Fibroblast of skin of abdomen (primary cell): Measurements from ENCODE around the gene RER1.
A peak's percentile ranks its signal among the peaks of the same experiment; 100 is the strongest.

ENCODE experiments used
- DNase-seq: peaks from one replicate; pipeline ENCODE4 v3.0.0-alpha.2; 2013

Gene RER1

DNA sequence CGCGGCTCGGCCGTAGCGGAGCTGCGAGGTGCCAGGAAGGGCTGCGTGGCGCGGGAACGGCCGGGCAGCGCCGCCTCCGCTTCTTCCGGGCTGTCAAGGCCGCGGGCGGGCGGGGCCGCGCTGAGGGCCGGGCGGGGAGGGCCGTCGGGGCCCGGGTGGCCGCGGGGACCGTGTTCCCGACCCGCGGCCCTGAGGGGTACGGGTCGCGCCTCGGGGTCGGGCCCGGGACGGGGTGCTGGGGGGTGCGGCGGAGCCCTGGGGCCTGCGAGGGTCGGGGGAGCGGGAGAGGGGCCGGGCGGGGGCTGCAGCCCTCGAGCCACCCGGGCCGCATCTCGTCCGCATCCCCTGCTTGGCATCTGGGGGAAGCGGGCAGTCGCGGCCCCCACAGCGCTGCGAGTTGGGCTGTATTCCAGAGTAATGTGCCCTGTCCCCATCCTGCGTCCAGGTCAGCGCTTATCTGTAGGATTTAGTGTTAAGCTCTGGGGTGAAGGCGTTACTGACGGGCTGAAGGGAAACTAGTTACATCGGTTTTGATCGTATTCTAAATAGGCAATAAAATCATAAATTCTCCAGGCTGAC is 379 bp downstream of the RER1 start:
- DNase-seq = no peak

DNA sequence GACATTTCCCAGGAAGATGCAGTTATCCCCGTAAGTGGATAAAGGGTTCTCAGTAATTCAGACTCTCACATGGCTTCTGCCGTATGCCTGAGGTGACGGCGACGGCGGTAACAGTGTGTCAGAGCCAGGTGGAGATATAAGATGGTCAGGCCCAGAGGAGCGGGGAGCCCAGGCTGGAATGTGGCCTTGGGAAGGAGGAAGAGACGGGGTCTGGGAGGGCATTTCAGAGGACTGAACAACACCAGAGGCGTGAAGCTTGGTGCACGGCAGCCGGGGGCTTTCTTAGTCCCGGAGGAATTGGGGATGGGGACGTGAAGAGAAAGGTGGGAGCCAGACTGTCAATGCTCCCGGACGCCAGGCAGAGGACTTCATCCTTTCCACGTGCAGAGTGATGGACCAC is 1.0 kb downstream of the RER1 start:
- no peak for DNase-seq

DNA sequence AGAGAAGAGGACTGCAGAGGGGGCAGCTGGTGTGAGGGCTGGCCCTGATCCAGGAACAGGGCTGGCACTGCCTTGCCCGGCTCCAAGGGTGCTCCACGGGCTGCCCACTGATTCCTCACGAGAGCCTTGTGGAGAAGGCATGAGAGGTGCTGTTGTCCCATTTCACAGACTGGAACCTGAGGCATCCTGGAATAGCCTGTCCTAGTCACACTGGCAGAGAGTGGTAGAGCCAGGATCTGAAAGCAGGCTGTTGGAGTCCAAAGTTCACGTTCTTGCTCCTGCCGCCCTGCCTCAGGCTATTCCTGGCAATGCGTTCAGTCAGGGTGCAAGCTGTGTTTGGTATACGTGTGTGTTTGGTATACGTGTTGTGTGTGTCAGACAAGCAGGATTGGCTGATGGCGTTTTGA is 1.8 kb downstream of the RER1 start:
- DNase-seq = no peak

DNA sequence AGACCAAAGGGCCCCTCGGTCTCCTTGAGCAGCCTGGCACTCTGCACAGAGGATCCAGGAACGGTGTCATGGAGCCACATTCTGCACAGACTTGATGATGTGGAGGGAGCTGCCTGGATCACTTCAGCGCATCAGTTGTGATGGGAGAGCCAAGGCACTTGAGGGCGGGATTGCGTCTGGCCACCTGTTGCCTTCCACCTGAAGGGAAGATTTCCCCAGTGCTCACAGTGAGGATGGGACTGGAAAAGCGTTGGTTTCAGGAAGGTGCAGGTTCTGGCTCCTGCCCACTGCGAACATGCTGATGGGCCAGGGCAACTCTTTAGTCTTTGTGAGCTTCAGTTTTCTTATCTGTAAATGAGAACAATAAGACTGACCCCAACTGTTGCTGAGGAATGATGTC is 2.6 kb downstream of the RER1 start:
- no peak for DNase-seq

DNA sequence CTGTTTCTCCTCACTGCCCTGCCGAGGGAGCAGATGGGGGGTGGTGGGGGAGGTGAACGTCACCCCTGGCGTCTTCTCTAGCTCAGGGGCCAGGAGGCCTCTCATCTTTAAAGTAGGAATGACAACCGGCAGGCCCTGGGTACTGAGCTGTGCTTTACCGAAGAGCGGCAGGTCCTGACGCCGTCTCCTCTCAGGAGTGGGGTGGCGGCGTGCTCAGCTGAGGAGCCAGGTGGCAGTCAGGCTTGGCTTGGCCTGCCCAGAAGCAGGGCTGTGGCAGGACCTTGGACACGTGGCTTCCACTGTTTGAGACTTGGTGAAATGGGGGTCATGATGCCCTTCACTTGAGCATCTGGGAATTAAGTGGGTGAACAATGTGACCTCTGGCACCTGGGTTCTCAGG is 3.1 kb downstream of the RER1 start:
- DNase-seq = no peak

DNA sequence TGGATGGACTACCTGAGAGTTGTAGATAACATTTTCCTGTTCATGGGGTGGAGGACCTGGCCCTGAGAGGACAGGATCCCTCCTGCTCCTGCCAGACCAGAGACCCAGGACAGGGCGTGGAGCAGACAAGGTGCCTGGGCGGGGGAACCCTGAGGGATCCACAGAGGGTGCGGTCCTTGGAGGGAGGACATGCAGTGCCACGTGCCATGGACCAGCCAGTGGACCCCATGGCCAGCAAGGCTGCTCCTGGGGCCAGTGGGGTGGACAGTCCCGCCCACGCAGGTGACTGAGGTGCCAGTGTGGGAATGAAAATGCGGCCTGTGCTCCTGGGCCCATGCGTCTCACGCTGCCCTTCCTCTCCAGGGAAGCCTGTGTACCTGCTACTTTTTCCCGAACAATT is 3.6 kb downstream of the RER1 start:
- DNase-seq = no peak

DNA sequence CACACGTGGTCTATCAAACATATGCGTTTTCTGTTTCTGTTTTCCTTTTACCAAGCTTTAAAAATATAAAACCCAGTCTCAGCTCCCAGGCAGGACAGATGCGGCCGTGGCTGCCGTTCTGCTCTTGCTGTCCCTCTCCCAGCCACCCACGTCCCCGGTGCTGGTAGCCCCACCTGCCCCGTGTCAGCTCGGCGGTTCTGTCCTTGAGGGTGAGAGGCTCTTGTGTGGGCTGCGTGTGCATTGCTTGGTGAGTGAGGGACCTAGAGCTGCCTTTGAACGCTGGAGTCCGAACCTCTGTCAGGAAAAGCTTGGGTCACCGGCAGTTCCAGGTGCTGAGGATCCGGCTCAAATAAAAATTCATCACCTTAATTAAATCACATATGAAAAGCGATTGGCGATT is 4.4 kb downstream of the RER1 start:
- no peak for DNase-seq

DNA sequence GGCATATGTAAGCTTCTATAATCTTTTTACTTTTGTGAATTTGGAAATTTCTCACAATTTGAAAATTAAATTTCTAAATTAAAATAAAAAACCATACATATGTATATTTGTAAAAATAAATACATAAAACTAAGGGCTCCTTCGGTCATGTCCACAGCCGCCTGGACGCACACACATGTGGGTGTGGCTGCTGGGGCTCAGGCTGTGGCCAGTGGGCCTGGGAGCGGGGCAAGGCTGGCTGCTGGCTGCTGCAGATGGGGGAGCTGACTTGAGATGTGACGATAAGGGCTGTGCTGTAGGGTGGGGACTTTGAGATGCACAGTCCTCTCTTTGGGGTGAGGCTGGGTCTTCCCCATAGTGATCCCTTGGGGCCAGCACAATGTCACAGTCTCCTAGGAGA is 4.8 kb downstream of the RER1 start:
- no peak for DNase-seq

DNA sequence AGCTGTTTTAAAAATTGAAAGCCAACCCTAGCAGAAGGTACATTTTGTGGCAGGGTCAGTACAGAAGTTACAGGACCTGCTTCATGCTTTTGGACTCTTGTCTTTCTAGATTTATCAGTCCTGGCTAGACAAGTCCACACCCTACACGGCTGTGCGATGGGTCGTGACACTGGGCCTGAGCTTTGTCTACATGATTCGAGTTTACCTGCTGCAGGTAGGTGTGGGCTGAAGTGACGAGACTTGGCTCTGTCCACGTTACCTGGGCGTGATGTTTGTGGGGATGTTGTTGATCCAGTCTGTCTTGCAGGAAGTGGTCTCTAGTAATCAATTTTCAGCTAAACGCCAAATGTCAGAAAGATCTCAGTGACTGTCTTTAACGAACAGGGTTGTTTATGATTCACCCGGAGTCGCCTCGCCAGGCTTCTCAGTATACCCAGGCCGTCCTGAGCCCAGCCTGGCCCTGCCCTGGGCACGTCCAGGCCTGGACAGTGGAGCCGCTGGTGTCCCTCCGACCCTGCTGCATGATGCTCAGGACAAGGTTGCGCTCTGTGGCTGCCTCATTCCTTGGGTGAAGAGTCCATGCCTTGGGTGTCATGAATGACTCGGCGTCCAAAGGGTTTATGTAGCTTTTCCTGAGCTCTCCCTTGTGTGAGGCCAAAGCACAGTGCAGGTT is 5.5 kb downstream of the RER1 start:
- no peak for DNase-seq

DNA sequence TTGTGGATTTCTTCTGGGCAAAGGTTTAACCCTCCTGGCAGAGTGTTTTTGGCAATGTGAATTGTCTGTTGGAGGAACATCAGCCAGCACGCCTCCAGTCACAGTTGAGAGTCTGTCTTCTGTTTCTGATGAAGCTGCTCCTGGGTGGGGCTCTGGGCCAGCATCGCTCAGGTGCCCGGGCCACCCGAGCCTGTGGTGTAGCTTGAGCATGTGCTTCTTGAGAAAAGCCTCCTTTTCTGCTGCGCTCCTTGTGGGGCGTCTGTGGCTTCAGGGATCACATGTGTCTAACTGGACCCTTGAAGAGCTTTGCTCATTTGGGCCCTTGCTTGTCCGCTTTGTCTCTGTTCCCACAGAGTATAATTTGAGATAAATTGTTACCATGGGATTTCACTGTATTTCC is 7.2 kb downstream of the RER1 start:
- DNase-seq = no peak

DNA sequence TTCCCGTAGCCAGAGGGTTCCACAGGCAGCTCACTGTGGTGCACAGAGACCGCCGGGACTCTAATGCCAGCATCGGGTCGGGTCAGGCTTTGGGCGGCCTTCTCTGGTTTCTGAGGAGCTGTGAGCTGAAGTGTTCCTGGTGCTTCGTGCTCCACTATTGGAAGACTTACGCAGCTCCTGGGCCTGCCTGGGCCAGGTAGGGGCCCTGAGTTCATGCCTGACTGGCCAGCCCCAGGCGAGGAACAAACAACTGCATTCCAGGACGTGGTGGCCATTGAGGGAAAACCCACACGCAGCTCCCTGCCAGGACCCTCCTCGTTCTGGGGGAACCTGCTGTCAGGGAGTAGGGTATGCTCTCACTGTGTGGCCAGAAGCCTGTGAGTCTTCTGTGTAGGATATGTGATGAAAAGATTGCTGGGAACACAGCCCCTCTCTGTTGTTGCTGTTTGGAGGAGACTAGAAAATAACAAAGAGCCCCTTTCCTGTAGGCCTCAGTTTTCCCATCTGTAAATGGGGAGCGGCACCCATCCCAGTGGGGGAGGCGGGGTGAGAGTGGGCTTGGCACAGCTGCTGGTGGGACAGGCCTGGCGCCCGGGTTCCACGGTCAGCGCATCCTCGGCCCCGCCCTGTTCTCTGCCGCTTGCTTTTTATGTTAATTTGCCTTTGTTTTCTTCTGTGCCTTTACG is 8.4 kb downstream of the RER1 start:
- DNase-seq = no peak

DNA sequence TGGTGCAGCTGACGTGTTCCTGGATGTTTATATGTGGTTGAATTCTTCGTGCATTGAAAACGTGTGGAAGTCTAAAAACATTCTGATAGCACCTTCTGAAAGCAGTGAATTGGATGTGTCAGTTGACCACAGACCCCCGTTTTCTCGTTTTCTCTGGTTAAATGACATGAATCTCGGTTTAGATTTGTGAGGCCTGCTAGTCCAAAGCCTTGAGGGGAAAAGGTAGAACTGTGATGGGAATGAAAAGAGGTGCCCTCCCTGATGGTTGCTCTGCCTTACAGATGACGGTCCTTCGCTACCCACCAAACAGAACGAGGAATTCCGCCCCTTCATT is 8.9 kb downstream of the RER1 start:
- DNase-seq = no peak

DNA sequence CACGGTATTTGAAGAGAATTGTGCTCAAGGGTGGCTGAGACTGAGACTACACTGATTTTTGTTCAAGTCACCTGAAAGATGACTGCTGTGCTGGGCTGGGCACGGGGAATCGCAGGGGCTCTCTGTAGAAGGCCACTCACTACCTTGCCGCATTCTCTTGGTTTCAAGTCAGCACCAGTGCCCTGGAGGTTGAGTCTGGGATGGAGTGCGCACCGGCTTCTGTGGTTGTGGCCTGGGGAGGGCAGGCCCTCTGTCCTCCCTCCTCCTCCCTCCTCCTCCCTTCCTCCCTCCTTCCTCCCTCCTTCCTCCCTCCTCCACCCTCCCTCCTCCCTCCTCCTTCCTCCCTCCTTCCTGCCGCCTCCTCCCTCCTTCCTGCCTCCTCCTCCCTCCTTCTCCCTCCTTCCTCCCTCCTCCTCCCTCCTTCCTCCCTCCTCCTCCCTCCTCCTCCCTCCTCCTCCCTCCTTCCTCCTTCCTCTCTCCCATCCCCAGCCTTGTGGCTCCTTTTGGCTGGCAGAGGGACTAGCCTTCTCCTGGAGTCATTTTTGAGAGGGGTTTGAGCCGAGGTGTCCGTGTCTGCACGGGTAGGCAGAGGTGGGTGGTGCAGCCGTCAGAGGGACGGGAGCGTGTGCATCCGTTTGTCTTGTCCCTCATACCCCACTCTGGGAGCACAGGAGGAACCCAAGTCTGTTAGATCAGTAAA is 9.5 kb downstream of the RER1 start:
- no peak for DNase-seq

DNA sequence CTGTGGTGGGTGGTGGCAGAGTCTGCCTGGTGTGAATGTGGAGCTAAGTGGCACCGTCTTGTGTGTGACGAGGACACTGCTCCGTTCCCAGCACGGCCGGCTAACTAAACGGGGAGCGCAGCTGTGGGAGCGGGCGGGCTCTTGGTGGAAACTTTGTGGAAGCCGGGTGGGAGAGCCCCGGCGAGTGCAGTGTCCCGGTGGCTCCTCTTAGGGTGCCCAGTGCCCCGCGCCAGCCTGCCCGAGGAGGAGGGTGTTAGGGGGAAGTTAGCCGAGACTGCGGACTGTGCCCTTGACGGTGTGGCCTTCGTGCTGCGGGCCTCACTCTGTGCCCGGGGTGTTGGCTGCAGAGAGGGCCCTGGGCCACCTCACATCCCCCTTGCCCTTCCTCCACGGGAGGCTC is 10.8 kb downstream of the RER1 start:
- no peak for DNase-seq

DNA sequence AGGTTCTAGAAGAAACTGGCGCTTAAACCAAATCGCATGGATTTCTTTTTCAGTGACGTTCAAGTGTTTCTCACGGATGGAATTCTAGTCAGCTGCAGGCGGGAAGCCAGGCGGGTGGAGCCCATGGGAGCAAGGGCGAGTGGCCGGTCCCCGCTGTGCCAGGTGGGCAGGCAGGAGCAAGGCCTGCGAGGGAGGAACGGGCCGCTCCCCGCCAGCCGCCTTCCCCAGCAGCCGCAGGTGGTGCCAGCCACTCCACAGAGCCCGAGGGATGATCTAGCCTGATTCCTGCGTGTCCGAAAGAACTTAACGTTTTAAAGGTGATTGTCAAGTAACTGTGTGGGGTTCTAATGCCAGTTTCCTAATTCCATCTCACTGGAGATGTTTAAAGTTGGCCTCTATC is 11.6 kb downstream of the RER1 start:
- DNase-seq = no peak

DNA sequence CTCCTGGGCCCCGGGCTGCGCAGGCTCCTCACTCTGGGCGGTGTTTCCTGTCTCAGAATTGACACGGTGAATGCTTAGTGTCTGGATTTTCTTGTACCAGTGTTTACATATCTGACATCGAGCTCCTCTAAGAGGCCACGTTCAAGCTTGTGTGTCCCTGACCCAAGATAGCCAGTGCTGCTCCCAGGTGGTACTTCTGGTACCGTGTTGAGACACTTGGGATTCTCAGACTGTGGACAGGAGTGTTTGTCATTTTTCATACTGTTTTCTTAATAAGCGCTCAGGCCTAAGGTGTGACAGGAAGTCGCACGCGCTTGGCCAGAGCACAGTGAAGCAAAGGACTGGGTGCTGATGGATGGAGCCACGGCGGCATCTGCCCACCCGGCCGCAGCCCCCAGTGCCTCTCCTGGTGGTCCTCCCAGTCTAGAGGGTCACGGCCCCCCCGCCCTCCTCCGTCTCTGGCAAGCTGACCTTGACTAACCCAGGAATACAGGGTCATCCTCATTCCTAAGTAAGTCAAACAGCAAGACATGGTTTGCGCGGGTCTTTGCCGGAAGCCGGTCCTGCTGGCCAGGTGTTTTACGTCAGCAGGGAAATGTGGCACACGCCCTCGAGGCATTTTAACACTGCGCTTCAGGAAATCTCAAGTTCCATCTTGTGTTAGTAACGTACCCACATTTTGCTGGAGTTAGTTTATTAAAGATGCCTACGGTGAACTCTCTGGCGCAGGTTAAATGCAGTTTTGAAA is 12.7 kb downstream of the RER1 start:
- DNase-seq = no peak

DNA sequence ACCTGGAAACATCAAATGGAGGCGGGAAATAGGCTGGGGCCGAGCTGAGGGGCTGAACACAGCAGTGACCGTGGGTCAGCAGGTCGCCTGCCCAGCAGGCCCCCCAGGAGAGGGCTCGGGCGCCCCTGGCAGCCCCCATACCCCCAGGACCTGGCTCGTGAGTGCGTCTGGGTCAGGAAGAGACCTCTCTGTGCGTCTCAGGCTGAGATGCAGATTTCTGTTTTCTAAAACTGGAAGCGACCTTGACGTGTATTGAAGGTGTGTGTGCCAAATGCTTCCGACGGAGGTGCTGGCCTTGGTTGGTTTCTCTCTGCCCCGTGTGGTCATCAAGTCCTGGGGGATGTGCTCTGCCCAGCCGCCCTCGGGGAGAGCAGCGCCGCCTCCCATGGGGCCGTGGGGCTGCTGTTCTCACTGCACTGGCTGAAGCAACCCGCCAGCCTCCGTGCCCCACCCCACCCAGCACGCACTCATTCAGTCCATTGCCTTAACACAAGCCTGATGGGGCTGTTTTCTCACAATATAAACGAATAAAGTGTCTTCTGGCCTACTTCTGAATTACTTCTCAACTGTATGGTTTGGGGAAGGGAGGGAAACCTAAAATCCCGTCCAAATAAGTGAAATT is 13.4 kb downstream of the RER1 start:
- no peak for DNase-seq

DNA sequence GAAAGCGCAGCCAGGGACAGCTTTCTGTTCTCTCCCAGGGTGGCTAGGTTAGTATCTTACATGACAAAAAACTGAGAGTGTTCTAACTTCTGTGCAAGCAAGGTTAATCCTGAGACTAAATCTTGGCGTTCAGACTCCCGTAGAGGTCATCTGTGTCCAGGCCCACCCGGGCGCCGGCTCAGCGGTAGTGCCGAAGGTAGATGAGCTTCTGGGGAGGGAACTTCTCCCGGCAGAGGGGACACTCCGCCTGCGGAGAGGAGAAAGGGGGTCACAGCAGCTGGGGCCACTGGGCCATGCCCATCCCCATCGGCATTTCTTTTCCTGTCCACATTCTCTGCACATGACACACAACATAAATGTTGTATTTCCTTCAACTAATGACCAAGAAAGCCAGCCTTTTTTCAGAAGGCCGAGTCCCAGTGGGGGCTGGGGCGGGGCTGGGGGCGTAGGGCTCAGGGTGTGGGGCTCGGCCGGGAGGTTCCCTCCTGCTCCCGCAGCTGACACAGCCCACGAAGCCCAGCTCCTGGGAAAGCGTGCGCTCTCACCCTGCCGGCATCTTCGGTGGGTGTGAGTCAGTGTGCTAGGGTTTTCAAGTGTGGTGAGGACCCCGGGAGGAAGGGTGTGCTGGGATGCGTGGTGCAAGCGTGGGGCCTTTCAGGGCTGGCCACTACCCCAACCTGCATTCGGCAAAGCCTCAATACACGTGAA is 14.1 kb downstream of the RER1 start:
- peak; percentile 47 for DNase-seq

DNA sequence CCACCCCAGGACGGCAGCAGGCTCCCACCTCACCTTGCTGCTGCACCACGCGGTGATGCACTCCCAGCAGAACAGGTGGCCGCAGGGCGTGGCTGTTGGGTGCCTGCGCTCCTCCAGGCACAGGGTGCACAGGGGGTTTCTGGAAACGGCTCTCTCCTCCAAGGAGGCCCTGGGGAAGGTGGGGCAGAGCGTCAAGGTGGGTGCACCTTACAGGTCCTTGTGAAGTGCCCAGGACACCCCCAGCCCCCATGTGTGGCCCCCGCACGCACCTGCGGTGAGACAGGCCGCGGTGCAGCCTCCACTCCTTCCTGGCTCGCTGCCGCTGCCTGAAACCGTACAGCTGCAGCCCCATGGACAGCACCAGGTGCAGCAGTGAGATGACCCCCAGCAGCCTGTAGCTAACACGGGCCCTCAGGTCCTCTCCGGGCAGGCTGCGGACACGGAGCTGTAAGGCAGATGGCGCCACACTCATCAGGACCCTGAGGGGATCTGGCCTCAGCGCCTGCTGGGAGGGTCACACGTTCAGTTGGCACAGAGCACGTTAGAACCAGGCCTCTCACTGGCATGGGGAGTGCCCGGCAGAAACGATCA is 14.9 kb downstream of the RER1 start:
- DNase-seq = no peak

DNA sequence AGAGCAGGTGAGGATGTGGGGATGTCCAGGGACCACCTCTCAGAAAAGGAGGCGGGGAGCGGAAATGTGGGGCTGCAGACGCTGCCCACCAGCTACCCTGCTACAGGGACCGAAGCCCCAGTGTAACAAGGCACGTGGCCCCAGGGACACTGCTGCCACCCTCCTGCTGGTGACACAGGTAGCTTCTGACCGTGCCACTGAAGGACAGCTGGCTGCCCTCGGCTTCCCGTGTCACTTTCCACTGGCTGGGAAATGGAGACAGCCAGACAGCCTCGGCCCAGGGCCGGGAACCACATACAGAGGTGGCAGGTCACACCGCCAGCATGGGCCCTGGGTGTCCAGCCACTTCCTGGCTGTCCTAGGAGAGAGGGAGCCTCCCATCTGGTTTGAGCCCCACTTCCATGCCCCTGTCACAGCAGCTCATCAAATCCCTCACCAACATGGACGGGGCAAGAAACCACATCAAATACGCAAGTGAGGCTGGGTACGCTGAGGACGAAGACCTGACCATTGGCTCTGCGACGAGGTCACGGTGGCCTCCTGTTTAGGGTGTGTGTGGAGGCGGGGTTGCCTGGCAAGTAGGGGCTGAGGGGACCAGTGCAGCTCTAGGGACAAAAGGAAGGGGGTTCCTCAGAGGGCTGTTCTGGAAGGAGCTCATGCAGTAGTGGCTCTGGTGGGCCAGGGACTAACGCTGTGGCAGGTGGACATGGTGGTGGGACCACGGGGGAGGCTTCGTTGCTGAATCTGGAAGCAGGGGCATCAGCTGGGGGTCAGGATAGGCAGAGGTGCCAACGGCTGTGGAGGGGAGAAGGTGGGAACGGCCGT is 15.7 kb downstream of the RER1 start:
- no peak for DNase-seq

DNA sequence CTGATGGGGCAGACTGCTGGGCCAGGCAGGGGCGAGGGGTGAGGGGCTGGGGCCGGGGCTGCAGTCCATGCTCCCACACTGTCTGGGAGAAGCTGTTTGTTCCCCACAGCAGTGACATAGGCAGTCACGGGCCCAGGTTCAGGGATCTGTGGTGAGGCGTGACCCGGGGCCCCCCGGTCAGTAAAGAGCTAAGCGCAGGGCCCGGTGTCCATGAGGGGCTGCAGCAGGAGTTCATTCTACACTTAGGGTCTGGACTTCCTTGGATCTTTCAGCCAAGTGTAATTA is 16.3 kb downstream of the RER1 start:
- DNase-seq = no peak
